Sigmoid colon (tissue), 4 donors: ENCODE data around the gene PADI6.

Source experiments
- CTCF ChIP-seq, 4 experiments: fragments of 450-650 bp in 3 of 4; fragments of 200-600 bp in 1 of 4; IDR thresholded peaks; one replicate each; pipeline ENCODE4 v1.5.1; 2016 to 2019; ENCODE audit warnings: antibody characterized with exemption in 4 of 4, mild to moderate bottlenecking in 3 of 4, moderate library complexity in 2 of 4
- EP300 ChIP-seq, 4 donors: sonication (generic); formaldehyde crosslinking; IDR thresholded peaks; one replicate each; pipeline ENCODE4 v1.6.1; 2017; ENCODE audit warnings: antibody characterized with exemption in 4 of 4

DNA sequence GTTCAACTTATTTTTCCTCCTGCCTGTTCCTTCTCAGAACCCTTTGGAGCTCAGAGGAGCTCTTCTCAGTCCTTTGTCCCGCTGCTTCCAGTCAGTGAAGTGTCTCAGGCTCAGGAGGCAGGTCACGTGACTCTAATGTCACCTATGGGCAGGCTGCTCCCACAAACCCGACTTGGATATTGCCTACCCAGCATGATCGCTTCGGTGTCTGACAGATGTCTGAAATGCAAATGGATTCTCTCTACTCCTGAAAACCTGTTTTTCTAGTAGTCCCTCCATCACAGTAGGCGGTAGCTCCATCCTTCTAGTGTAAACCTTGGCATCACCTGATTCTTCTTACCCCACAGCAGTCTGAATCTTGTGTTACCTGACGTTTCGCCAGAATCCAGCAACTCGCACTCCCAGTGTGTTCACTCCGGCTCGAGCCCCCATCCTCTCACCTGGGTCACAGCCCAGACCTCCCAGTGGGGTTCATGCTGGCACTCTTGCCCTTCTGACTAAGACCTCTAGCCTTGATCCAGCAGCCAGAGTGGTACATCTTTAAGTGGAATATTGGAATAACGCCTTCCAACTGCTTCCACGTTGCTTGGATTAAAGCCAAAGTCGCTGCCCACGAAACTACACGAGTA, 5.4 kb downstream of the PADI6 start:
- TF ChIP-seq CTCF (IDR thresholded peaks at IDR 0.05) (no peak), EP300 (IDR thresholded peaks at IDR 0.05) (no peak)
